Thoracic aorta (tissue), 2 donors: ENCODE data around the gene TEX52. TPM values are rescaled to one million over a fixed set of nuclear protein-coding genes. Genes with fewer than 3 reads are reported as not detected.

ENCODE experiments used
- ATAC-seq: fragments of 150-250 bp; one replicate; pipeline ENCODE4 v1.8.0; 2017; ENCODE audit warnings: low read depth; ENCODE audit not compliant: insufficient number of reproducible peaks, low FRiP score
- DNase-seq: peaks from one replicate; pipeline ENCODE4 v3.0.0-alpha.2; 2020; ENCODE audit warnings: low spot score
- H3K27ac ChIP-seq, 2 donors: fragments of 200-600 bp; sonication (generic); 1 replicate in 1 of 2; 2 replicates in 1 of 2; pipeline ENCODE4 v1.5.1; 2016; ENCODE audit warnings: mild to moderate bottlenecking in 2 of 2, moderate library complexity in 2 of 2
- H3K27me3 ChIP-seq: fragments of 200-600 bp; sonication (generic); replicated peaks from 2 replicates; pipeline ENCODE4 v1.6.0; 2016; ENCODE audit warnings: mild to moderate bottlenecking; ENCODE audit not compliant: insufficient read depth
- H3K36me3 ChIP-seq: fragments of 200-600 bp; sonication (generic); one replicate; pipeline ENCODE4 v1.5.1; 2016
- H3K4me1 ChIP-seq, 2 donors: fragments of 200-600 bp; sonication (generic); 1 replicate in 1 of 2; 2 replicates in 1 of 2; pipeline versions ENCODE4 v1.5.1 to v1.6.0; 2016; ENCODE audit warnings: low read depth in 2 of 2, mild to moderate bottlenecking in 1 of 2; ENCODE audit not compliant: control insufficient read depth in 1 of 2
- H3K4me3 ChIP-seq: fragments of 200-600 bp; sonication (generic); 2 replicates; pipeline ENCODE4 v1.5.1; 2016; ENCODE audit warnings: mild to moderate bottlenecking
- H3K9me3 ChIP-seq: fragments of 200-600 bp; sonication (generic); 2 replicates; pipeline ENCODE4 v1.5.1; 2016
- total RNA-seq, 2 donors: library from RNA; depleted of rRNA; stranded (reverse); fragments of >200 nt; gene quantifications; one replicate each; pipeline versions ENCODE4 v1.1.0 to v1.2.3, GENCODE V29; 2016
- TF ChIP-seq, protein P1 (sequence below): fragments of 200-600 bp; sonication (generic); IDR thresholded peaks from one replicate; pipeline ENCODE4 v1.5.1; 2019; ENCODE audit warnings: antibody characterized with exemption

TEX52 gene
- total RNA-seq, result not detected

- Histone ChIP-seq H3K4me1 (no peaks in the 10 kb centered on the region), H3K4me3 (no peak within 1 kb of the TSS), H3K9me3 (no peaks in the 10 kb centered on the region), H3K27me3 (no peaks in the 10 kb centered on the region), H3K36me3 (no peaks in the 10 kb centered on the region), H3K27ac (no peak within 1 kb of the TSS)
- TF ChIP-seq, protein P1, sequence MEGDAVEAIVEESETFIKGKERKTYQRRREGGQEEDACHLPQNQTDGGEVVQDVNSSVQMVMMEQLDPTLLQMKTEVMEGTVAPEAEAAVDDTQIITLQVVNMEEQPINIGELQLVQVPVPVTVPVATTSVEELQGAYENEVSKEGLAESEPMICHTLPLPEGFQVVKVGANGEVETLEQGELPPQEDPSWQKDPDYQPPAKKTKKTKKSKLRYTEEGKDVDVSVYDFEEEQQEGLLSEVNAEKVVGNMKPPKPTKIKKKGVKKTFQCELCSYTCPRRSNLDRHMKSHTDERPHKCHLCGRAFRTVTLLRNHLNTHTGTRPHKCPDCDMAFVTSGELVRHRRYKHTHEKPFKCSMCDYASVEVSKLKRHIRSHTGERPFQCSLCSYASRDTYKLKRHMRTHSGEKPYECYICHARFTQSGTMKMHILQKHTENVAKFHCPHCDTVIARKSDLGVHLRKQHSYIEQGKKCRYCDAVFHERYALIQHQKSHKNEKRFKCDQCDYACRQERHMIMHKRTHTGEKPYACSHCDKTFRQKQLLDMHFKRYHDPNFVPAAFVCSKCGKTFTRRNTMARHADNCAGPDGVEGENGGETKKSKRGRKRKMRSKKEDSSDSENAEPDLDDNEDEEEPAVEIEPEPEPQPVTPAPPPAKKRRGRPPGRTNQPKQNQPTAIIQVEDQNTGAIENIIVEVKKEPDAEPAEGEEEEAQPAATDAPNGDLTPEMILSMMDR, result no peak
- DNase-seq, result no peak
- no peak for ATAC-seq
Measured at GRCh38 chr12:2857021-2857431, at the start of gene TEX52. TSS of gene TEX52 (minus strand) at chr12:2857039. CDS start at chr12:2857026, 13 bp downstream.

DNA sequence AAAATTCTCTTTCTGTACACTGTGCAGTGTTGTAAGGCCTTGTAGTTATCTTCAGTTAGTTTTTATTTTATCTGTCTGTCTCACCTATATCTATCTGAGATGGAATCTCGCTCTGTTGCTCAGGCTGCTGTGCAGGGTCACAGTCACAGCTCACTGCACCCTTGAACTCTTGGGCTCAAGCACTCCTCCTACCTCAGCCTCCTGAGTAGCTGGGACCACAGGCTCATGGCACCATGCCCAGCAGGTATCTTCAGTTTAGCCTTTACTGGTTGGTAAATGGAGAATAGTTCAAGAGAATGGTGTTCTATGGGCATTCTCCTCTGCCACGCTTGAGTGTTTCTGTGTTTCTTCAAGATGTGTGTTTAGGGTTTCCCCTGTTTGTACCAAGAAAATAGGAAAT, 47.4 kb upstream of the TEX52 start:
- H3K4me1 ChIP-seq, result peaks cover 4 to 10% of the 10 kb centered on the region in 2 donors
- H3K36me3 ChIP-seq, result no peaks in the 10 kb centered on the region
- H3K27ac ChIP-seq, result no peak overlapping the region

DNA sequence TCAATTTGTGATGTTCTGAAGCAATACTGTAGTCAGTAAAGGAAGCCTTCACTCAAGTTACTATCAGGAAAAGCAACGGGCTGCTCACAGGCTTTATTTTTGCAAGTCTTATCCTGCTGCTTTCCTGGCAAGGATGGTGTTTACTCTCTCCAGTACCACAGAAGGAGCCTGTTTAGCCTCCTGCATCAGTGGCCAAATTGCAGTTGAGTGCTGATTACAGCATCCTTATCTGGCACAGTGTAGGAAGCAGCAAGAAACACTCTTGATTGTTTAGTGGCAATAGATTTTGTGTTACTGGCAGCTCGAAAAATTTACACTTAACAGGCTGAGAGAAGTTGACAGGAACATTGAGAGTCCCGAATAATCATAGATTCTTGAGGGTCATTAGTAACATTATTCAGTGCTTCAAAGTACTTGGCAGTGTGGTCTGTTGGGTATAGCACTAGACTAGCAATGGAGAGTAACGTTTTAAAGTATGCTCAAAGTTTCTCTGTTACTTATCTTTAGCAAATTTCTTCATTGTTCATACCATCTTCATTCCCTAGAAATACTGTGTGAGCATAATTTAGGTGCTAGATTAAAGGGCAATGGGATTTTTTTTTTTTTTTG, 45.5 kb upstream of the TEX52 start:
- Histone ChIP-seq H3K27me3 (no peaks in the 10 kb centered on the region), H3K9me3 (no peaks in the 10 kb centered on the region), H3K4me1 (peaks cover 4 to 10% of the 10 kb centered on the region in 2 donors), H3K36me3 (no peaks in the 10 kb centered on the region), H3K27ac (no peak overlapping the region), H3K4me3 (no peak overlapping the region)
- DNase-seq (no peak), ATAC-seq (no peak)
- TF ChIP-seq, protein P1, result no peak

More for the DNA sequence above, 47.4 kb upstream of the TEX52 start:
- no peak overlapping the region for H3K4me3 ChIP-seq
- no peaks in the 10 kb centered on the region for H3K9me3 ChIP-seq
- TF ChIP-seq, protein P1, result no peak
- DNase-seq (no peak), ATAC-seq (no peak)
- H3K27me3 ChIP-seq, result no peaks in the 10 kb centered on the region

DNA sequence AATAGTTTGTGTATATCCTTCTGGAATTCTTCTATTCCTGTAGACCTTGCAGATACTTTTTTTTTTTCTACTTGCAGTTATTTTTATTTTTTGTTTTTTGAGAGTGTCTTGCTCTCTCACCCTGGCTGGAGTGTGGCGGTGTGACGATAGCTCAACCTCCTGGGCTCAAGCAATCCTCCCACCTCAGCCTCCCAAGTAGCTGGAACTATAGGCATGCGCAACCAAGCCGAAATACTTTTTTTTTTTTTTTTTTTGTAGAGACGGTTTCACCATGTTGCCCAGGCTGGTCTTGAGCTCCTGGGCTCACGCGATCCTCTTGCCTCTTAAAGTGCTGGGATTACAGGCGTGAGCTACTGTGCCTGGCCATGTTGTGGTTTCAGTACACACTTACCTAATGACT, 43.8 kb upstream of the TEX52 start:
- Histone ChIP-seq H3K36me3 (no peaks in the 10 kb centered on the region), H3K27ac (no peak overlapping the region), H3K27me3 (no peaks in the 10 kb centered on the region), H3K9me3 (no peaks in the 10 kb centered on the region), H3K4me3 (no peak overlapping the region), H3K4me1 (peaks cover 4 to 17% of the 10 kb centered on the region in 2 donors)
- TF ChIP-seq, protein P1, result no peak
- DNase-seq, result no peak
- ATAC-seq, result no peak

GRCh38 chr12:2897418-2897817, 40.6 kb upstream of the TEX52 start:
- TF ChIP-seq, protein P1, result no peak
- DNase-seq, result no peak
- H3K4me1 ChIP-seq, result peaks cover 17 to 34% of the 10 kb centered on the region in 2 donors
- no peak overlapping the region for H3K4me3 ChIP-seq
- H3K27me3 ChIP-seq, result no peaks in the 10 kb centered on the region
- no peak overlapping the region for H3K27ac ChIP-seq
- H3K36me3 ChIP-seq, result no peaks in the 10 kb centered on the region
- no peaks in the 10 kb centered on the region for H3K9me3 ChIP-seq
- no peak for ATAC-seq
